H9 (cell line): ENCODE data around the gene TUBB6. TPM values are rescaled to one million over a fixed set of nuclear protein-coding genes. Genes with fewer than 3 reads are reported as not detected.

Experiments
- DNase-seq: peaks from one replicate; pipeline ENCODE4 v3.0.0-alpha.2; 2017
- H2AFZ ChIP-seq: one replicate; pipeline ENCODE4 v1.6.1; 2013; ENCODE audit warnings: mild to moderate bottlenecking, low read length, control low read depth, moderate library complexity
- H2AK5ac ChIP-seq: 2 replicates; pipeline ENCODE4 v1.6.1; 2013; ENCODE audit warnings: low read length, control low read depth, mixed read lengths; ENCODE audit not compliant: insufficient read length
- H2BK120ac ChIP-seq: one replicate; pipeline ENCODE4 v1.6.1; 2013; ENCODE audit warnings: low read depth, mild to moderate bottlenecking, low read length, control low read depth, inconsistent platforms; ENCODE audit not compliant: poor library complexity, severe bottlenecking
- H2BK12ac ChIP-seq: 2 replicates; pipeline ENCODE4 v1.6.1; 2013; ENCODE audit warnings: low read length, control low read depth, mixed read lengths, low read depth; ENCODE audit not compliant: insufficient read length
- H2BK15ac ChIP-seq: 2 replicates; pipeline ENCODE4 v1.6.1; 2013; ENCODE audit warnings: low read depth, low read length, control low read depth
- H2BK20ac ChIP-seq: one replicate; pipeline ENCODE4 v1.6.1; 2013; ENCODE audit warnings: low read depth, mild to moderate bottlenecking, low read length, control low read depth, inconsistent platforms; ENCODE audit not compliant: poor library complexity, severe bottlenecking
- H2BK5ac ChIP-seq: 2 replicates; pipeline ENCODE4 v1.6.1; 2013; ENCODE audit warnings: low read length, control low read depth, mixed read lengths; ENCODE audit not compliant: insufficient read length
- H3K14ac ChIP-seq: 2 replicates; pipeline ENCODE4 v1.6.1; 2013; ENCODE audit warnings: low read length, control low read depth; ENCODE audit not compliant: insufficient read depth
- H3K18ac ChIP-seq: 2 replicates; pipeline ENCODE4 v1.6.1; 2013; ENCODE audit warnings: low read depth, mild to moderate bottlenecking, mixed read lengths, low read length, control low read depth; ENCODE audit not compliant: insufficient read length
- H3K23ac ChIP-seq: 2 replicates; pipeline ENCODE4 v1.6.1; 2013; ENCODE audit warnings: low read length, control low read depth, mixed read lengths, low read depth; ENCODE audit not compliant: insufficient read length
- H3K23me2 ChIP-seq: 2 replicates; pipeline ENCODE4 v1.6.1; 2013; ENCODE audit warnings: low read depth, mild to moderate bottlenecking, mixed read lengths, low read length, control low read depth; ENCODE audit not compliant: insufficient read length, poor library complexity, severe bottlenecking
- H3K27ac ChIP-seq: 2 replicates; pipeline ENCODE4 v1.5.1; 2013; ENCODE audit warnings: low read length, control low read depth, mixed read lengths, low read depth; ENCODE audit not compliant: insufficient read length
- H3K27me3 ChIP-seq: 2 replicates; pipeline ENCODE4 v1.6.1; 2013; ENCODE audit warnings: low read length, control low read depth, inconsistent platforms; ENCODE audit not compliant: insufficient read depth
- H3K4ac ChIP-seq: 2 replicates; pipeline ENCODE4 v1.6.1; 2013; ENCODE audit warnings: low read depth, mild to moderate bottlenecking, control low read depth, inconsistent platforms, low read length, moderate library complexity
- H3K4me1 ChIP-seq: 2 replicates; pipeline ENCODE4 v1.6.1; 2013; ENCODE audit warnings: low read length, control low read depth, inconsistent platforms; ENCODE audit not compliant: insufficient read depth
- H3K4me2 ChIP-seq: 2 replicates; pipeline ENCODE4 v1.6.1; 2013; ENCODE audit warnings: low read length, control low read depth, mixed read lengths; ENCODE audit not compliant: insufficient read length, insufficient read depth
- H3K56ac ChIP-seq: 2 replicates; pipeline ENCODE4 v1.6.1; 2013; ENCODE audit warnings: low read depth, mild to moderate bottlenecking, mixed read lengths, low read length, control low read depth; ENCODE audit not compliant: insufficient read length
- H3K79me1 ChIP-seq: 2 replicates; pipeline ENCODE4 v1.6.1; 2013; ENCODE audit warnings: low read depth, mild to moderate bottlenecking, moderate library complexity, low read length, control low read depth, inconsistent platforms; ENCODE audit not compliant: insufficient read depth, poor library complexity, severe bottlenecking
- H3K79me2 ChIP-seq: 2 replicates; pipeline ENCODE4 v1.6.1; 2013; ENCODE audit warnings: low read length, control low read depth, inconsistent platforms; ENCODE audit not compliant: insufficient read depth
- H3K9ac ChIP-seq: 2 replicates; pipeline ENCODE4 v1.6.1; 2013; ENCODE audit warnings: low read length, control low read depth, mixed read lengths; ENCODE audit not compliant: insufficient read length; ENCODE audit errors: extremely low read depth
- H3K9me3 ChIP-seq: one replicate; pipeline ENCODE4 v1.6.1; 2013; ENCODE audit warnings: low read depth, low read length, inconsistent platforms; ENCODE audit not compliant: control insufficient read depth
- H3T11ph ChIP-seq: one replicate; pipeline ENCODE4 v1.6.1; 2013; ENCODE audit warnings: mild to moderate bottlenecking, low read length, control low read depth, inconsistent platforms
- H4K20me1 ChIP-seq: one replicate; pipeline ENCODE4 v1.6.1; 2013; ENCODE audit not compliant: control insufficient read depth, insufficient read length, insufficient read depth
- H4K5ac ChIP-seq: 2 replicates; pipeline ENCODE4 v1.6.1; 2013; ENCODE audit warnings: low read depth, mild to moderate bottlenecking, mixed read lengths, low read length, control low read depth; ENCODE audit not compliant: insufficient read length
- H4K8ac ChIP-seq: replicated peaks from 2 replicates; pipeline ENCODE4 v1.6.1; 2013; ENCODE audit warnings: low read length, control low read depth, mixed read lengths, low read depth; ENCODE audit not compliant: insufficient read length
- H4K91ac ChIP-seq: 2 replicates; pipeline ENCODE4 v1.6.1; 2013; ENCODE audit warnings: low read depth, mild to moderate bottlenecking, moderate library complexity, mixed read lengths, low read length, control low read depth; ENCODE audit not compliant: insufficient read length
- H3K27ac Mint-ChIP-seq, 3 experiments: 2 replicates in 2 of 3; 3 replicates in 1 of 3; pipeline ENCODE4 v1.8.0; 2020 to 2021; ENCODE audit warnings: mixed read lengths in 3 of 3, mild to moderate bottlenecking in 1 of 3, moderate library complexity in 1 of 3
- H3K27me3 Mint-ChIP-seq: 2 replicates; pipeline ENCODE4 v1.8.0; 2021; ENCODE audit warnings: low read depth, mild to moderate bottlenecking, moderate library complexity, mixed read lengths
- H3K36me3 Mint-ChIP-seq, 3 experiments: 2 replicates in 2 of 3; 3 replicates in 1 of 3; pipeline ENCODE4 v1.8.0; 2020 to 2021; ENCODE audit warnings: low read depth in 3 of 3, mixed read lengths in 3 of 3; ENCODE audit not compliant: insufficient read depth in 1 of 3
- H3K4me1 Mint-ChIP-seq, 2 experiments: 2 replicates each; pipeline ENCODE4 v1.8.0; 2020; ENCODE audit warnings: mixed read lengths in 2 of 2
- H3K4me3 Mint-ChIP-seq, 2 experiments: 2 replicates in 1 of 2; 3 replicates in 1 of 2; pipeline ENCODE4 v1.8.0; 2020 to 2021; ENCODE audit warnings: mild to moderate bottlenecking in 2 of 2, mixed read lengths in 2 of 2, moderate library complexity in 1 of 2
- H3K9me3 Mint-ChIP-seq, 2 experiments: 2 replicates in 1 of 2; 3 replicates in 1 of 2; pipeline ENCODE4 v1.8.0; 2020; ENCODE audit warnings: mild to moderate bottlenecking in 2 of 2, mixed read lengths in 2 of 2, moderate library complexity in 1 of 2
- CTCF ChIP-seq: fragments of 200-600 bp; sonication (generic); conservative IDR thresholded peaks from 3 replicates; pipeline ENCODE4 v1.8.0; 2021; ENCODE audit warnings: antibody characterized with exemption, mild to moderate bottlenecking
- WGBS: extraction: QIAGEN DNeasy Blood & Tissue Kit; methylation state at CpG from one replicate; pipeline ENCODE4 v1.1.7; 2013; ENCODE audit warnings: missing lambda C conversion rate, low lambda C conversion rate, mixed read lengths; ENCODE audit not compliant: insufficient read length; ENCODE audit errors: extremely low coverage; 5-methylcytosine and 5-hydroxymethylcytosine counted together
- total RNA-seq: library from RNA; stranded (reverse); gene quantifications from 2 replicates; pipeline ENCODE4 v1.2.1, GENCODE V29; 2021

TUBB6 gene
- total RNA-seq, 1 experiment from 2014 or later, result 134 TPM

DNA sequence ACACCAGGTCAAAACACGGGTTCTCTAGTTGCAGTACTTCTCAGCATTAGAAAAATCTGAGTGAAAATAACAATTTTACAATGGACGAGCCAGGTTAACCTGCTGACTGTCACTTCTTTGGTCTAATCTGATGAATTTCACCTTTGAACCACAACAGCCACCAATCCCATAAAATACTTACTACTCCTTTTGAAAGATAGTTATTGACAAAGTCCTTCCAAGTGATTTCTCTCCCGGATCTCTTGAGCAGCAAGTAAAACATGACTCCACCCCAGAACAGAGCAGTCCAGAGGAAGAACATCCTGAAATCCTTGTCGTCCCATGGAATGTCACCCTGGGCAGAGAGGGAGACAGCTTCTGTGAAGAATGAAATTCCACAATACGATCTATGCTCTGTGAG is 58.7 kb downstream of the TUBB6 start:
- H4K8ac ChIP-seq, result no peak overlapping the region
- Mint-ChIP-seq H3K27me3 (no peaks in the 10 kb centered on the region; the same call in 1 of the 2 replicates), H3K4me1 (no peaks in the 10 kb centered on the region), H3K9me3 (no peaks in the 10 kb centered on the region), H3K4me3 (no peak overlapping the region), H3K36me3 (peaks cover 21 to 76% (median 55%) of the 10 kb centered on the region in 3 experiments; a peak in 6 of 7 replicates), H3K27ac (peak overlapping the region in 2 of 3 experiments; percentile 0 to 1; a peak in 1 of 7 replicates)
- no peak overlapping the region for H3K4me2 ChIP-seq
- H4K91ac ChIP-seq, result no peak overlapping the region
- no peak overlapping the region for H2AK5ac ChIP-seq
- no peak overlapping the region for H3K23ac ChIP-seq
- no peak overlapping the region for H3K9ac ChIP-seq
- H2BK120ac ChIP-seq, result no peak overlapping the region
- no peaks in the 10 kb centered on the region for H3K23me2 ChIP-seq
- H3K27ac ChIP-seq, result no peak overlapping the region
- peaks cover 2% of the 10 kb centered on the region; the same call in 1 of the 2 replicates for H3K79me2 ChIP-seq
- no peak overlapping the region for H3K4ac ChIP-seq
- H3T11ph ChIP-seq, result no peak overlapping the region
- no peak overlapping the region for H2BK15ac ChIP-seq
- H2BK5ac ChIP-seq, result no peak overlapping the region
- no peak overlapping the region for H2AFZ ChIP-seq
- no peaks in the 10 kb centered on the region for H4K20me1 ChIP-seq
- DNase-seq, result no peak
- H3K4me1 ChIP-seq, result no peaks in the 10 kb centered on the region
- no peak overlapping the region for H3K14ac ChIP-seq
- no peak overlapping the region for H4K5ac ChIP-seq
- H3K79me1 ChIP-seq, result peaks cover 2% of the 10 kb centered on the region
- H3K9me3 ChIP-seq, result no peaks in the 10 kb centered on the region
- H3K27me3 ChIP-seq, result no peaks in the 10 kb centered on the region
- WGBS, result no CpG with 5 or more reads among the region's 5 CpGs
- H2BK12ac ChIP-seq, result no peak overlapping the region
- no peak for TF ChIP-seq CTCF
- H3K56ac ChIP-seq, result no peak overlapping the region
- H2BK20ac ChIP-seq, result no peak overlapping the region
- H3K18ac ChIP-seq, result no peak overlapping the region
